AG04450 (cell line): ENCODE measurements around the gene FOXQ1. TPM values are rescaled to one million over a fixed set of nuclear protein-coding genes. Genes with fewer than 3 reads are reported as not detected.

ENCODE experiments used
- CTCF ChIA-PET: fragments of 300-600, 350-600 bp; formaldehyde crosslinking; extraction: SDS; loops from one replicate; lab custom pipeline; 2022; ENCODE audit warnings: antibody characterized with exemption, inconsistent platforms; lab: Charles Lee
- POLR2A ChIA-PET: fragments of 350-600 bp; formaldehyde crosslinking; extraction: SDS; loops from one replicate; lab custom pipeline; 2021; ENCODE audit warnings: antibody characterized with exemption, inconsistent platforms; lab: Yijun Ruan, JAX
- DNase-seq: peaks from one replicate; pipeline ENCODE4 v3.0.0-alpha.2; 2011; ENCODE audit warnings: low read depth, low spot score
- H3K27ac ChIP-seq: one replicate; pipeline ENCODE4 v1.5.1; 2012; ENCODE audit warnings: low read depth, low read length, control low read depth
- H3K27me3 ChIP-seq: one replicate; pipeline ENCODE4 v1.6.0; 2012; ENCODE audit warnings: low read length; ENCODE audit not compliant: control insufficient read depth, insufficient read depth
- H3K4me3 ChIP-seq: 2 replicates; pipeline ENCODE4 v1.5.1; 2011; ENCODE audit warnings: mild to moderate bottlenecking, low read depth, low read length, control low read depth
- H3K9me3 ChIP-seq: 2 replicates; pipeline ENCODE4 v1.5.1; 2012; ENCODE audit warnings: low read length; ENCODE audit not compliant: control insufficient read depth, insufficient read depth
- CTCF ChIP-seq: IDR thresholded peaks from 2 replicates; pipeline ENCODE4 v1.5.1; 2011; ENCODE audit warnings: low read depth, low read length, control low read depth, inconsistent platforms
- polyA plus RNA-seq: library from polyadenylated mRNA; depleted of rRNA; stranded (reverse); fragments of >200 nt; gene quantifications from 2 replicates; pipeline ENCODE4 v1.2.3, GENCODE V29; 2011

Gene FOXQ1
- polyA plus RNA-seq, 1 experiment = 0.07 TPM

DNA sequence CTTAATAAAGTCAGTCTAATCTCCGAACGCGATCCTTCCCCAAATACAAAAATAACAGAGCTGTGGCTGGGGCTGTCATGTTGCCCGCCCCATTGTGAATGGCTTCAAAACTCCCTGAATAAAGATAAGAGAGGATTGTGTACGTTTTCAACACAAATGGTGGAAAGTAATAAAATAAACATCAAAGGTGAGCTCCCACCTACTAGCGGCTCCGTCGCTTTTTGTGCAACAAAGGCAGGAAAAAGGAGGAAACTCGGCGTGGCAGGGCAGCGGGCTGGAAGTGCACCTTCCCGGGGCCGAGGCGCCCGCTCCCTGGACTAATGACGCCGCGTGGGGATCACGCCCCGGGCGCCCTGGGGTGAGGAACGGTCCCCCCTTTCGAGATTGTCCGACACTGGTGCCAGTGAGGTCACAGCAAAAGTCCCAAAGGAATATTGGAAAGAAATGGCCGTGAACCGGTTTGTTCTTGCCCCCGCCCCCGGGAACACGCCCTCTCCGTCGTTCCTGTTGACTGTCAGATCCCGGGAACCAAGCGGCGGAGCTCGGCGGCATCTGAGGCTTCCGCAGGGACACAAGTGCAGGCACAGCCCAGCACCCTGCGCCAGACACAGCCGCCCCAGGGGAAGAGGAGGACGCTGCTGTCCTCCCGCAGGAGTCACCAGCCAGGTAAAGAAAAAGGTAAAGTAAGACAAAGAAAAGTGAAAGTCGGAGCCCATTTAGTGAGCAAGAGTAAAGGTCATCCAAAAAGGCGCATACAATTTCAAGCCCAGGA lies 1.1 kb upstream of the FOXQ1 start:
- no peak for DNase-seq
- H3K4me3 ChIP-seq = peak overlapping the region; percentile 50
- H3K27me3 ChIP-seq = peaks cover 63% of the 10 kb centered on the region
- ChIA-PET CTCF (interaction anchor here (0.9 kb wide), 1 partner anchor 16 kb away, joined by 5 read pairs; no protein-coding TSS in a partner anchor), POLR2A (no interaction called here)
- no peak overlapping the region for H3K27ac ChIP-seq
- peaks cover 4% of the 10 kb centered on the region; the same call in 1 of the 2 replicates for H3K9me3 ChIP-seq
- no peak for TF ChIP-seq CTCF

DNA sequence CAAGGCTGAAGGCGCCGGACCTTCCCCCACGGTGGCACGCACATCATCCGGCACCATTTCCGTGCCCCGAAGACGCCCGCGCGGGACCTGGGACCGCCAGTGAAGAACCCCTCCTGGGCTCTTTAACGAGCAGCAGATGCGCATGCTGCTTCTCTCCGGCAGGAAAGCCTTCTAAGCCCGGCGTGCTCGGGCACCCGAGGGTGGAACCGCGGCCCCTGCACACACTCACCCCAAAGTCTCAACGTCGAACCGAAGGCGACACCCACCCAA lies 240 bp downstream of the FOXQ1 start:
- ChIA-PET CTCF (no interaction called here), POLR2A (no interaction called here)
- Histone ChIP-seq H3K27me3 (peaks cover 68% of the 10 kb centered on the region), H3K27ac (no peak overlapping the region), H3K4me3 (peak overlapping the region; percentile 50), H3K9me3 (peaks cover 4% of the 10 kb centered on the region; the same call in 1 of the 2 replicates)
- TF ChIP-seq CTCF = no peak
- no peak for DNase-seq

GRCh38 chr6:1312473-1313367 lies 822 bp downstream of the FOXQ1 start:
- Histone ChIP-seq H3K27ac (no peak overlapping the region), H3K4me3 (peak overlapping the region; percentile 50), H3K27me3 (peaks cover 68% of the 10 kb centered on the region), H3K9me3 (peaks cover 10% of the 10 kb centered on the region; the same call in 1 of the 2 replicates)
- ChIA-PET POLR2A (no interaction called here), CTCF (interaction anchor here (0.6 to 0.8 kb wide), 2 partner anchors 12 to 13 kb away, joined by 3 to 4 read pairs; no protein-coding TSS in a partner anchor)
- DNase-seq = no peak
- no peak for TF ChIP-seq CTCF

- Histone ChIP-seq H3K27ac (no peak overlapping the region), H3K9me3 (peaks cover 13% of the 10 kb centered on the region; the same call in 1 of the 2 replicates), H3K4me3 (0 out of 2 replicates have a peak overlapping the region, but pooled peaks have one; percentile 7), H3K27me3 (peaks cover 68% of the 10 kb centered on the region)
- no peak for TF ChIP-seq CTCF
- no peak for DNase-seq
- POLR2A ChIA-PET = no interaction called here
- CTCF ChIA-PET = interaction anchor here (0.6 to 0.8 kb wide), 2 partner anchors 12 to 13 kb away, joined by 3 to 4 read pairs; no protein-coding TSS in a partner anchor
Observed at GRCh38 chr6:1313384-1313766, 1.5 kb downstream of the FOXQ1 start.
